ENCODE data around the gene RPL13. TPM values are rescaled to one million over a fixed set of nuclear protein-coding genes. Genes with fewer than 3 reads are reported as not detected.

Gene RPL13
- total RNA-seq, 6 experiments from 2014 or later: 684 to 2,810 (median 731) TPM

- Histone ChIP-seq H3K4me1 (peaks cover 0 to 11% (median 0%) of the 10 kb centered on the region in 4 donors), H3K4me3 (no peak overlapping the region), H3K36me3 (peaks cover 0 to 28% (median 2%) of the 10 kb centered on the region in 4 donors), H3K27me3 (no peaks in the 10 kb centered on the region), H3K9me3 (no peaks in the 10 kb centered on the region), H3K27ac (no peak overlapping the region)
- no peak for ATAC-seq
- no peak for TF ChIP-seq POLR2A (IDR thresholded peaks at IDR 0.05)
- no peak for TF ChIP-seq CTCF (IDR thresholded peaks at IDR 0.05)
- DNase-seq: no peak
- intact Hi-C loops (cut with DNase I): no loop called here
- WGBS (ENCODE audit: insufficient coverage, low coverage, low lambda C conversion rate, missing lambda C conversion rate): 93% methylated on average over 3 of the region's 16 CpGs
Measured at GRCh38 chr16:89555265-89555664, 5.2 kb upstream of the RPL13 start.

- Histone ChIP-seq H3K4me3 (no peak overlapping the region), H3K27ac (no peak overlapping the region), H3K27me3 (no peaks in the 10 kb centered on the region), H3K9me3 (no peaks in the 10 kb centered on the region), H3K36me3 (peaks cover 0 to 28% (median 2%) of the 10 kb centered on the region in 4 donors), H3K4me1 (peaks cover 0 to 11% (median 0%) of the 10 kb centered on the region in 4 donors)
- ATAC-seq (no peak), DNase-seq (no peak)
- 79% methylated on average over 8 of the region's 13 CpGs for WGBS (ENCODE audit: insufficient coverage, low coverage, low lambda C conversion rate, missing lambda C conversion rate)
- intact Hi-C loops (cut with DNase I): no loop called here
- no peak for TF ChIP-seq CTCF (IDR thresholded peaks at IDR 0.05)
- TF ChIP-seq POLR2A (IDR thresholded peaks at IDR 0.05): no peak
Measured at GRCh38 chr16:89555780-89556179, 4.7 kb upstream of the RPL13 start.

GRCh38 chr16:89556750-89557689 lies 3.5 kb upstream of the RPL13 start:
- peak; percentile 63 to 72 (median 66) for ATAC-seq
- Histone ChIP-seq H3K4me3 (no peak overlapping the region), H3K27ac (peak overlapping the region in 1 of 3 donors; percentile 6), H3K9me3 (no peaks in the 10 kb centered on the region), H3K36me3 (peaks cover 3 to 31% (median 7%) of the 10 kb centered on the region in 4 donors), H3K27me3 (no peaks in the 10 kb centered on the region), H3K4me1 (peaks cover 0 to 20% (median 7%) of the 10 kb centered on the region in 4 donors)
- TF ChIP-seq CTCF (IDR thresholded peaks at IDR 0.05) (peak; percentile 78 to 88 (median 85)), POLR2A (IDR thresholded peaks at IDR 0.05) (no peak)
- 46% methylated on average over 10 of the region's 34 CpGs for WGBS (ENCODE audit: insufficient coverage, low coverage, low lambda C conversion rate, missing lambda C conversion rate)
- peak; percentile 83 to 90 (median 86) for DNase-seq
- intact Hi-C loops (cut with DNase I): no loop called here

GRCh38 chr16:89557690-89558490 lies 2.6 kb upstream of the RPL13 start:
- no peak for ATAC-seq
- Histone ChIP-seq H3K36me3 (peaks cover 9 to 36% (median 14%) of the 10 kb centered on the region in 4 donors), H3K27me3 (no peaks in the 10 kb centered on the region), H3K9me3 (no peaks in the 10 kb centered on the region), H3K27ac (no peak overlapping the region), H3K4me1 (peaks cover 0 to 28% (median 12%) of the 10 kb centered on the region in 4 donors), H3K4me3 (no peak overlapping the region)
- intact Hi-C loops (cut with DNase I): no loop called here
- no peak for DNase-seq
- 84% methylated on average over 5 of the region's 19 CpGs for WGBS (ENCODE audit: insufficient coverage, low coverage, low lambda C conversion rate, missing lambda C conversion rate)
- TF ChIP-seq POLR2A (IDR thresholded peaks at IDR 0.05) (no peak), CTCF (IDR thresholded peaks at IDR 0.05) (no peak)

All from right lobe of liver (tissue), 6 donors.